Bronchial epithelial cell (primary cell): Measurements from ENCODE around the gene TMEM132D. TPM values are rescaled to one million over a fixed set of nuclear protein-coding genes. Genes with fewer than 3 reads are reported as not detected.

Source experiments
- DNase-seq: peaks from one replicate; pipeline ENCODE4 v3.0.0-alpha.2; 2010; ENCODE audit warnings: low read depth
- FAIRE-seq: peaks from 2 replicates; lab custom pipeline; 2011; peaks lifted over from hg19 to GRCh38; lab: Jason Lieb, UNC
- H3K27me3 ChIP-seq: 2 replicates; pipeline ENCODE4 v1.5.1; 2011; ENCODE audit warnings: low read length; ENCODE audit not compliant: control insufficient read depth, insufficient read depth
- H3K36me3 ChIP-seq: 2 replicates; pipeline ENCODE4 v1.5.1; 2011; ENCODE audit warnings: low read length; ENCODE audit not compliant: control insufficient read depth, insufficient read depth
- H3K4me3 ChIP-seq: 2 replicates; pipeline ENCODE4 v1.5.1; 2011; ENCODE audit warnings: mild to moderate bottlenecking, low read depth, low read length, control low read depth
- total RNA-seq: library from RNA; depleted of rRNA; stranded (reverse); fragments of >200 nt; gene quantifications from 2 replicates; pipeline ENCODE4 v1.2.1, GENCODE V29; 2014
- TF ChIP-seq, protein P1 (sequence below): IDR thresholded peaks from 2 replicates; pipeline ENCODE4 v1.5.1; 2011; ENCODE audit warnings: mild to moderate bottlenecking, moderate library complexity, low read length, control low read depth, inconsistent platforms; ENCODE audit not compliant: insufficient read depth, severe bottlenecking

Gene TMEM132D
- total RNA-seq, 1 donor from 2014 or later, result not detected

DNA sequence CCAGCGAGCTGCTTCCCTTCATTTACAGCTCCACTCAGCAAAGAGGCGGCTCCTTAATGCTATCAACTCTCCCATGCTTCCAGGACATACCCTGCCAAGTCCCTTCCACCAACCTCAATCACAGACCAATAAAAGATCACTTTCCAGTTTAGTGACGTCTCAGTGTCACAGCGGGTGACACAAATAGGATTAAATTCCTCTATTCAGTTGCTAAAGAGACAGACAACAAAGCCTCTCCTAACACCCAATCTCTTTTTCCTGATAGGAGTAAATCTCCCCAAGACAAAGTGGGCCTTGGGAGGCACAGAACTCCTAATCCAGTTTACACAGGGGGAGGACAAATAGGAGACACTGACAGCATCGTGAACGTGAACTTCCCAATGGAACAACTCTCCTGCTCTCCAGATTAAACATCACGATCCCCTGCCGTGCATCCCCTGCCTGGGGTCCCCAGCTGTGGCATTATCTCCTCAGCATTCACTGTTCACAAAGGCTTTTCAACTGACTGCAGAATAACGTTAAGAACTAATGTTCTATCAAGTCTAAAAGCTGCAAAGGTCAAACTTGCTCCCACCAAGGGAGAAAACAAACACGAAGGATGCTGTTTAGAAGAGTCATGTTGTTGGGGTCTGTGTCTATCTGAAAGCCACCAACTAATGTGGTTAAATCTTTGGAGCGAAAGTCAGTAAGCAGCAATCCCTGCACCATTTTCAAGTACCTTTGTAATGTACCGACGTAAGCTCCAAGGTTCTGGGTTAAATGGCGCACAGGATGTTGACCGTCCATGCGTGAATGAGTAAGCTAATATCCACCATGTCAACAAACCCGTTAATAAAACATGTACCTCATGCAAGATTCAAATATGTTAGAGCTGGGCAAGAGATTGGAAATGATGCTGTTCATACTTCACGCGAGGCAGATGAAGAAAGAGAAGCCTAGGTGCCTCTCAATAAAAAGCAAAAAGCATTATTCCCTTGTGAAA lies 31.5 kb downstream of the TMEM132D start:
- no peak for FAIRE-seq
- TF ChIP-seq, protein P1, sequence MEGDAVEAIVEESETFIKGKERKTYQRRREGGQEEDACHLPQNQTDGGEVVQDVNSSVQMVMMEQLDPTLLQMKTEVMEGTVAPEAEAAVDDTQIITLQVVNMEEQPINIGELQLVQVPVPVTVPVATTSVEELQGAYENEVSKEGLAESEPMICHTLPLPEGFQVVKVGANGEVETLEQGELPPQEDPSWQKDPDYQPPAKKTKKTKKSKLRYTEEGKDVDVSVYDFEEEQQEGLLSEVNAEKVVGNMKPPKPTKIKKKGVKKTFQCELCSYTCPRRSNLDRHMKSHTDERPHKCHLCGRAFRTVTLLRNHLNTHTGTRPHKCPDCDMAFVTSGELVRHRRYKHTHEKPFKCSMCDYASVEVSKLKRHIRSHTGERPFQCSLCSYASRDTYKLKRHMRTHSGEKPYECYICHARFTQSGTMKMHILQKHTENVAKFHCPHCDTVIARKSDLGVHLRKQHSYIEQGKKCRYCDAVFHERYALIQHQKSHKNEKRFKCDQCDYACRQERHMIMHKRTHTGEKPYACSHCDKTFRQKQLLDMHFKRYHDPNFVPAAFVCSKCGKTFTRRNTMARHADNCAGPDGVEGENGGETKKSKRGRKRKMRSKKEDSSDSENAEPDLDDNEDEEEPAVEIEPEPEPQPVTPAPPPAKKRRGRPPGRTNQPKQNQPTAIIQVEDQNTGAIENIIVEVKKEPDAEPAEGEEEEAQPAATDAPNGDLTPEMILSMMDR, result no peak
- H3K36me3 ChIP-seq, result no peaks in the 10 kb centered on the region
- H3K4me3 ChIP-seq, result no peak overlapping the region
- no peak for DNase-seq
- H3K27me3 ChIP-seq, result no peaks in the 10 kb centered on the region

- no peaks in the 10 kb centered on the region for H3K36me3 ChIP-seq
- FAIRE-seq (no peak), DNase-seq (no peak)
- H3K4me3 ChIP-seq, result no peak overlapping the region
- no peaks in the 10 kb centered on the region for H3K27me3 ChIP-seq
- TF ChIP-seq, protein P1, result no peak
Observed at GRCh38 chr12:129870796-129871195, 33.0 kb downstream of the TMEM132D start.

- no peak for FAIRE-seq
- Histone ChIP-seq H3K36me3 (no peaks in the 10 kb centered on the region), H3K4me3 (no peak overlapping the region), H3K27me3 (no peaks in the 10 kb centered on the region)
- DNase-seq, result no peak
- TF ChIP-seq, protein P1, result no peak
Observed at GRCh38 chr12:129870136-129870535, 33.7 kb downstream of the TMEM132D start.

GRCh38 chr12:129868575-129868974 lies 35.2 kb downstream of the TMEM132D start:
- Histone ChIP-seq H3K27me3 (no peaks in the 10 kb centered on the region), H3K36me3 (no peaks in the 10 kb centered on the region), H3K4me3 (no peak overlapping the region)
- no peak for FAIRE-seq
- no peak for DNase-seq
- TF ChIP-seq, protein P1, result no peak

- H3K36me3 ChIP-seq, result no peaks in the 10 kb centered on the region
- H3K4me3 ChIP-seq, result no peak overlapping the region
- H3K27me3 ChIP-seq, result no peaks in the 10 kb centered on the region
- TF ChIP-seq, protein P1, result no peak
- no peak for DNase-seq
- no peak for FAIRE-seq
Observed at GRCh38 chr12:129863938-129864337, 39.9 kb downstream of the TMEM132D start.
